ENCODE data around the gene LHFPL2.

Gene LHFPL2

GRCh38 chr5:78642701-78643100, 5.9 kb downstream of the LHFPL2 start:
- DNase-seq (ENCODE audit: low read depth): no peak
- H3K4me3 ChIP-seq (ENCODE audit: low read depth, low read length): no peak overlapping the region
- no peak for TF ChIP-seq CTCF (IDR thresholded peaks at IDR 0.05; ENCODE audit: low read depth, low read length, missing control alignments)

- TF ChIP-seq CTCF (IDR thresholded peaks at IDR 0.05; ENCODE audit: low read depth, low read length, missing control alignments): no peak
- no peak for DNase-seq (ENCODE audit: low read depth)
- H3K4me3 ChIP-seq (ENCODE audit: low read depth, low read length): no peak overlapping the region
Observed at GRCh38 chr5:78640662-78641474, 7.7 kb downstream of the LHFPL2 start.

- H3K4me3 ChIP-seq (ENCODE audit: low read depth, low read length): no peak overlapping the region
- no peak for DNase-seq (ENCODE audit: low read depth)
- TF ChIP-seq CTCF (IDR thresholded peaks at IDR 0.05; ENCODE audit: low read depth, low read length, missing control alignments): no peak
Observed at GRCh38 chr5:78639791-78640190, 8.8 kb downstream of the LHFPL2 start.

GRCh38 chr5:78638973-78639669, 9.5 kb downstream of the LHFPL2 start:
- H3K4me3 ChIP-seq (ENCODE audit: low read depth, low read length): no peak overlapping the region
- no peak for TF ChIP-seq CTCF (IDR thresholded peaks at IDR 0.05; ENCODE audit: low read depth, low read length, missing control alignments)
- no peak for DNase-seq (ENCODE audit: low read depth)

- no peak for DNase-seq (ENCODE audit: low read depth)
Observed at GRCh38 chr5:78638423-78638822, 10.1 kb downstream of the LHFPL2 start.

GRCh38 chr5:78637468-78637867, 11.1 kb downstream of the LHFPL2 start:
- DNase-seq (ENCODE audit: low read depth): no peak
- H3K4me3 ChIP-seq (ENCODE audit: low read depth, low read length): no peak overlapping the region
- no peak for TF ChIP-seq CTCF (IDR thresholded peaks at IDR 0.05; ENCODE audit: low read depth, low read length, missing control alignments)

More at GRCh38 chr5:78638423-78638822, 10.1 kb downstream of the LHFPL2 start:
- TF ChIP-seq CTCF (IDR thresholded peaks at IDR 0.05; ENCODE audit: low read depth, low read length, missing control alignments): no peak
- H3K4me3 ChIP-seq (ENCODE audit: low read depth, low read length): no peak overlapping the region

Measured in GM12864 (cell line).